ENCODE measurements around the gene TMEM156. TPM values are rescaled to one million over a fixed set of nuclear protein-coding genes. Genes with fewer than 3 reads are reported as not detected.

Gene TMEM156
- total RNA-seq, result 3.5 and 10.8 TPM in 2 replicates

DNA sequence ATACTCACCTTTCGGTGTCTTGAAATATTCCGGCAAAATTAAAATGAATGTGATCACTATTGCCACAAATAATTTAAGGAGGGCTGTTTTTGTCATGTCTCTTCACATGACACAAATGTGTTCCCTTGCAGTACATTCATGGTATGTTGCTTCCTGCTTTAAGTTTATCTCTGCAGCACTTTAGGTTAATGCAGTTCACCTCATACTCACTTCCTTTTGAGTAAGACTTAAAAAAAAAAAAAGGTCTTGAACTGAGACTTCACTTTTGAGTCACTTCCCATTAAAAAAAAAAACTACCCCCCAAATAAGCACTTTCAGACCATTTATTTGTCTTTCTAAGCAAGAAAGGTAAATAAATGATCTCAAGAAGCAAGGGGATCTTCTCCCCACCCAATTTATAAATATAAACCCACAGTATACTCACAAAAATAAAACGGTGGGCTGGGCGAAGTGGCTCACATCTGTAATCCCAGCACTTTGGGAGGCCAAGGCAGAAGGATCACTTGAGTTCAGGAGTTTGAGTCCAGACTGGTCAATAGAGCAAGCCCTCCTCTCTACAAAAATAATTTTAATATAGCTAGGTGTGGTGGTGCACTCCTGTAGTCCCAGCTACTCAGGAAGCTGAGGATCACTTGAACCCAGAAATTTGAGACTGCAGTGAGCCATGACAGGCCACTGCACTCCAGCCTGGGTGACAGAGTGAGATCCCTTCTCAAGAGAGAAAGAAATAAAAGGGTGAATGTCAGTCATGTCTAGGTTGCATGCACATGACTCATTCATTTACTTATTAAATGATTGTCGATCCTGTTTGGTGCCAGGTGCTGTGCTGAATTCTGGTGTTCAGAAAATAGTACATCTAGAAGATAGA is at the start of gene TMEM156:
Gene TMEM156 (minus strand): TSS at position 192 of the 868 bp plus-strand sequence. CDS start 96 bp downstream, at position 96.

GRCh38 chr4:39062094-39062769 is 30.0 kb upstream of the TMEM156 start, which contains the start of gene KLHL5:
Gene KLHL5 (plus strand): TSS chr4:39062232. CDS start chr4:39062653, 421 bp downstream.

Other genes starting within 250 kb of the TMEM156 start
- not detected in 2 replicates for gene TLR10, start 249.4 kb downstream of the TMEM156 start, total RNA-seq
- 2.1 and 2.5 TPM in 2 replicates for gene TLR1, start 227.6 kb downstream of the TMEM156 start, total RNA-seq
- 3.0 and 4.4 TPM in 2 replicates for gene TLR6, start 175.6 kb downstream of the TMEM156 start, total RNA-seq
- 453 and 465 TPM in 2 replicates for gene FAM114A1, start 164.6 kb downstream of the TMEM156 start, total RNA-seq
- gene KLHL5, start 29.8 kb upstream of the TMEM156 start, total RNA-seq, result 138 and 157 TPM in 2 replicates
- 38.0 and 52.4 TPM in 2 replicates for gene WDR19, start 150.1 kb upstream of the TMEM156 start, total RNA-seq